Measurements from ENCODE around the gene YEATS4. TPM values are rescaled to one million over a fixed set of nuclear protein-coding genes. Genes with fewer than 3 reads are reported as not detected.
"Not testable (repeated sequence)": the region's sequence is repeated elsewhere in the genome, so short reads cannot be mapped to it uniquely, and the experiment has no call there.

YEATS4 gene
- 22.4 and 25.9 TPM in 2 replicates for total RNA-seq

GRCh38 chr12:69359531-69360347 lies at the start of gene YEATS4:
TSS of gene YEATS4 (plus strand) at chr12:69359743. CDS start at chr12:69359973, 230 bp downstream.
- DNase-seq, result peak; percentile 92

GRCh38 chr12:69313209-69313608 lies 46.3 kb upstream of the YEATS4 start:
- DNase-seq, result no peak

- DNase-seq, result not testable (repeated sequence)
These were observed 42.8 kb upstream of the YEATS4 start for GRCh38 chr12:69316784-69317183.

DNA sequence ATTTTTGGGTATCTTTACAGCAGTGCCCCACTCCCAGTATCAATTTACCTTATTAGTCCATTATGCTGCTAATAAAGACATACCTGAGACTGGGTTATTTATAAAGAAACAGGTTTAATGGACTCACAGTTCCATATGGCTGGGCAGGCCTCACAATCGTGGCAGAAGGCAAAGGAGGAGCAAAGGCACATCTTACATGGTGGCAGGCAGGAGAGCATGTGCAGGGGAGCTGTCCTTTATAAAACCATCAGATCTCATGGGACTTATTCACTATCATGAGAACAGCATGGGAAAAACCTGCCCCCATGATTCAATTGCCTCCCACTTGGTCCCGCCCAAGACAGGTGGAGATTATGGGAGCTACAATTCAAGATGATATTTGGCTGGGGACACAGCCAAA lies 42.3 kb upstream of the YEATS4 start:
- DNase-seq, result not testable (repeated sequence)

GRCh38 chr12:69318225-69318624 lies 41.3 kb upstream of the YEATS4 start:
- no peak for DNase-seq

- DNase-seq, result no peak
These were observed 38.2 kb upstream of the YEATS4 start for GRCh38 chr12:69321351-69321750.

DNA sequence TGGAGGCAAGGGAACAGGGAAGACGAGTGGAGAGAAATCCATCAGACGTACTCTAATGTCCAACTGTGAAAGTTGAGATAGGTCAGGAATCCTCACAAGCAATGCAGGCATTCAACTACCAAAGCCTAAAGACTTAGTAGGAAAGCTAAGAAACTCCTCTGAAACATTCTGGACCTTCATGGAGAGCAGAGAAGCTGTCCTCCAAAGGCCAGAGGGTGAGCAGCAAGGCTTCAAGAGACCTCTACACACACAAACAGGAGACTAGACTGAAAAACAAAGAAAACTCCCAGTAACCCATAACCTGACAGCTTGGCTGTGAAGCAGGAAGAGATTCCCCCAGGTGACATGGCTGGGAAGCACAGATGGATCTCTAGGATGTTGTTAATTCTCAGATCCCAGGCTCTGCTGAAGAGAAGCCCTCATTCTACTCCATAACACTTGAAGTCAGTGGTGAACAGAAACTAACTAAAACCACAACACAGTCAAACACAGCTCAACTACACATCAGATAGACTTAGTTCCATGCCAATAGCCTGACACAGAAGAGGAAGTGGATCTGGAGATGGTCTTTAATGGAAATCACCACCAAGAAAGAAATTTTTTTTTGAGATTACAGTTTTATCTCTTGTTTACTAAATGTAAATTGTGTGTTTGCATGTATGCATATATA lies 34.6 kb upstream of the YEATS4 start:
- no peak for DNase-seq

DNA sequence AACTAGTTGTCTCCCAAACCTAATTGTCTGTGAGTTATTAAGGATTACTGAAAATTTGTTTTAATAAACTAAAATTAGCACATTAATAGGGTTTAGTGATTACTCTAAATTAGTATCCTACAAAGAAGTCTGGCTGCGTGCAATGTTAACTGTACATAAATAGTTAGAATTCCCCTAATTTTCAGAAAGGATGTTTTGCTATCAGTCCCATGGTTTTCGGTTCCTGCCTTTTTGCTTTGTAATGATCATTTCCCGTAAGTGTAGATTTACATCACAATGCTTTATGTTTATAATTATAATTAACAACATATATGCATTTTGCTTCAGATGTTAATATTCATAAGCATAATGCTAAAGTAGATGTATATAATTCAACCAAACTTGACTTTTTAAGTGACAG lies 31.1 kb upstream of the YEATS4 start:
- no peak for DNase-seq

- no peak for DNase-seq
These were observed 29.7 kb upstream of the YEATS4 start for GRCh38 chr12:69329669-69330428.

- peak; percentile 15 for DNase-seq
These were observed 28.8 kb upstream of the YEATS4 start for GRCh38 chr12:69330475-69331473.

- peak; percentile 11 for DNase-seq
These were observed 28.0 kb upstream of the YEATS4 start for GRCh38 chr12:69331519-69331908.

DNA sequence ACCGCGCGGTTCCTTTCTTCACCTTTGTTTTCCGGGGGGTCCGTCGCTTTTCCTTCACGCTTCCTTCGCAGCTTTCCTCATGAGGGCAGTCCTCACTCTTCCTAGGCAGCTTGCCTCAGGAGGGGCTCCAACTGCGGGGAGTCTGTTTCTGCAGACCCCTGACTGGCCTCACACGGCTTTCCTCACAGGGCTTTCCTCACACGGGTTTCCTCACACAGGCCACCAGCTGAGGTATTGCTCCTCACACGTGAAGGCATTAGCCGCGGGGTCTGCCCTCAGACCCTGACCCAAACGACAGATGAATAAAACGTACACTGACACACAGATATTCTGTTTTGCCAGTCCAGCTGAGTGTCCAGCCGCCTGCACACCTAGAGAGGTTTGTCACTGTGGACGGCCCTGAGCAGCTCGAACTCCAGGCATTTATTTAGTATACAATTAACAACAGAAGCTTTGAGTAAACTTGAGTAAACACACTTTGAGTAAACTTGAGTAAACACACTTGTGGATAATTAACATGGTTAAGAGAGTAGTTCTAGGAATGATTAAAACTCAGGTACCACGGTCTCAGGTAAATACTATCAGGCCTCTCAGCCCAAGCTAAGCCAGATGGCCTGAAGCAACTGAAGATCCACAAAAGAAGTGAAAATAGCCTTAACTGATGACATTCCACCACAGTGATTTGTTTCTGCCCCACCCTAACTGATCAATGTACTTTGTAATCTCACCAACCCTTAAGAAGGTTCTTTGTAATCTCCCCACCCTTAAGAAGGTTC lies 27.4 kb upstream of the YEATS4 start:
- DNase-seq, result no peak

- DNase-seq, result no peak
These were observed 26.7 kb upstream of the YEATS4 start for GRCh38 chr12:69332815-69333358.

- DNase-seq, result no peak
These were observed 25.4 kb upstream of the YEATS4 start for GRCh38 chr12:69334158-69334557.

- DNase-seq, result no peak
These were observed 22.0 kb upstream of the YEATS4 start for GRCh38 chr12:69337311-69338090.

DNA sequence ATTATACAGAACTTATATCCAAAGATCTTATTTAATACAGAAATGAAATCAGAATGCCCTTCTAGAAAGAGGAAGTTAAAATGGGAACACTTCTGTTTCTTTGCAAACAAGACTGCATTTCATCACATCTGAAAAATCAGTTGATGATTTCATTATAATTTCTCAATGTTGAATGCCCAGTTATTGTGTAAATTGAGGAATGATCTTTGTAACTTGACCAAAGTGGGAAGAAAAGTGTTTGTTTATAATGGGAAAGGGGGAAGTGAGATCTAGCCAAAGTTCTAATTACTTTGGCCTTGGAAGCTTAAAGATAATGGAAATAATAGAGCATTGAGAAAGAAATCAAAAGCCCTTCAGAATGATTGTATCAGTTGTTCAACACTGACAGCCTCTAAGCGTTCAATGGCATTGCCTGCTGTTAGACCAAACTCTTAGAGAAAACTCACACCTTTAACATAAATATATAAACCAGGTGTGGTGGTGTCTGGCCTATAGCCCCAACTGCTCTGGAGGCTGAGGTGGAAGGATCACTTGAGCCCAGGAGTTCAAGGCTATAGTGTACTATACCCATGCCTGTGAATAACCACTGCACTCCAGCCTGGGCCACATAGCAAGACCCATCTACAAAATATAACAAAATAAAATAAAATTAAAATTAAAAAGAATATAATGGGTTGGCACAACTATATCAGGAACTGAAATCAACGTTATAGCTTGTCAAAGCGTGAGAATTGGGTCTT lies 21.3 kb upstream of the YEATS4 start:
- no peak for DNase-seq

- no peak for DNase-seq
These were observed 20.6 kb upstream of the YEATS4 start for GRCh38 chr12:69338936-69339335.

DNA sequence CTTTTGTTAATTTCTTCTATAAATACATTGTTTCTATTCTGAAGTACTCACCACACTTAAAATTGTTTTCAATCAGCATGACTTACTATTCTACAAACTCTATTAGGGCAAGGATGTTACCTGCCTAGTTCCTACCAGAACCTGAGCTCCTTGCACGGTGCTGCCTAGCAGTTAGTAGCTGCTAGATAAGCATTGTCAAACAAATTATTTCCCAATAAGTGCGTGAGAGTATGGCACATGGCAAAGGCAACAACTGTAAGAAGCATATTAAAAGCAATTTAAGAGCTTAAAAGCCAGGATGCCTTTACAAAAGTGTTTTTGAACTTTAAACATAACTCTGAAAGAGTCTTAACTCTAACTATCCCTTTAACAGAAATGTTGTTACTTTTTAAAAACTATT lies 19.5 kb upstream of the YEATS4 start:
- DNase-seq, result no peak

GRCh38 chr12:69341328-69341727 lies 18.2 kb upstream of the YEATS4 start:
- DNase-seq, result no peak
